GM21367 (cell line): ENCODE data around the gene NT5C.

Experiments used
- ATAC-seq: cut with Tn5 transposase; IDR thresholded peaks from one replicate; pipeline ENCODE4 v1.9.1; 2021; ENCODE audit not compliant: unreplicated experiment

Gene NT5C

GRCh38 chr17:75124041-75124818, 7.3 kb downstream of the NT5C start:
- ATAC-seq: no peak

GRCh38 chr17:75118307-75118706, 13.2 kb downstream of the NT5C start:
- ATAC-seq: no peak

DNA sequence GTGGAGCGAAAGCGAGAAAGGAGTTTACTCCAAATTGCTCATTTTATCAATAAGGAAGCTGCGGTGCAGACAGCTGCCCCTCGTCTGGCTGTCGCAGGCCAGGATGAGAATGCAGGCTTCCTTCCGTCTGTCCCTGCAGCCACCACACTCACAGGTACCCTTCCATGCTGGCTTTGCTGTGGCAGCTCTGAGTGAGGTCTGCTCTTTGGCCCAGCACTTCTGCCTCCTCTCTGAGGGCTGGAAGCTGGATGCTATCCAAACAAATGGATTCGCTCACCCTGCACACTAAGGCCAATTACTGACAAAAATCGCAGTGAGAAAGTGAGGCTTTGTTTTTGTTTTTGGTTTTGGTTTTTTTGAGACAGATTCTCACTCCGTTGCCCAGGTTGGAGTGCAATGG, 14.8 kb downstream of the NT5C start:
- no peak for ATAC-seq

GRCh38 chr17:75115555-75115954, 16.0 kb downstream of the NT5C start:
- ATAC-seq: no peak

DNA sequence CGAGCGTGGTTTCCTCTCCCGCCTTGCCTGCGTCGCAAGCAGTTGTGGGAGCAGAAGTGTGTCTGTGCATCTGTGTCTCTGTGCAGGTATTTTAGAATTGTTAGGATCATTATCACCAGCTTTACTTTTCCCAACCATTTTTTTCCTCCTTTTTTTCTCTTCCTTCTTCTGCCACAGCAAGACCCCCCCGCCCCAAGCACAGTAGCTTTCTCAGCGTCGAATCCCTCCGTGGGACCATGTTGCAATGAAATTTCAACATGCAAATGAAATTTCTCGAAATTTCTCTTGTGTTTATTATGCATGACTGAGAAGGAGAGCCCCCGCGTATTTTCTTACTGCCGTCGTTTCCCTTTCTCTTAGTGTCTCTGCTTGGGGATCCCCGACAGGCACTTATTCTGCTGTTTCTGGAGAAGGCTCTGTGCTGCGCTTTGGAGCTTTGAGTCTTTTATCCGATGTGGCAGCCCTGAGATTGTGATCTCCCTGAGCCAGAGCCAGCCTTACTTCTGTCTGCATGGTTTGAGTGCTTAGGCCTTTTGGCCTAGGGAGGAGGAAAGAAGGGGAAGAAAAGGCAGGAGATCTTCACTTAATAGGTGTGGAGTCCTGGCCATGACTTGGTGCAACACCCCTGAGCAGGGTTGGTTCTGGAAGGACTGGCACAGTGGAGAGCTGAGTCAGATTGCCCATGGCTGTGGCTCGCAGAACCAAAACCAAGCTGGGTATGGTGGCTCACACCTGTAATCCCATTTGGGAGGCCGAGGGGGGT, 16.8 kb downstream of the NT5C start:
- ATAC-seq: no peak

DNA sequence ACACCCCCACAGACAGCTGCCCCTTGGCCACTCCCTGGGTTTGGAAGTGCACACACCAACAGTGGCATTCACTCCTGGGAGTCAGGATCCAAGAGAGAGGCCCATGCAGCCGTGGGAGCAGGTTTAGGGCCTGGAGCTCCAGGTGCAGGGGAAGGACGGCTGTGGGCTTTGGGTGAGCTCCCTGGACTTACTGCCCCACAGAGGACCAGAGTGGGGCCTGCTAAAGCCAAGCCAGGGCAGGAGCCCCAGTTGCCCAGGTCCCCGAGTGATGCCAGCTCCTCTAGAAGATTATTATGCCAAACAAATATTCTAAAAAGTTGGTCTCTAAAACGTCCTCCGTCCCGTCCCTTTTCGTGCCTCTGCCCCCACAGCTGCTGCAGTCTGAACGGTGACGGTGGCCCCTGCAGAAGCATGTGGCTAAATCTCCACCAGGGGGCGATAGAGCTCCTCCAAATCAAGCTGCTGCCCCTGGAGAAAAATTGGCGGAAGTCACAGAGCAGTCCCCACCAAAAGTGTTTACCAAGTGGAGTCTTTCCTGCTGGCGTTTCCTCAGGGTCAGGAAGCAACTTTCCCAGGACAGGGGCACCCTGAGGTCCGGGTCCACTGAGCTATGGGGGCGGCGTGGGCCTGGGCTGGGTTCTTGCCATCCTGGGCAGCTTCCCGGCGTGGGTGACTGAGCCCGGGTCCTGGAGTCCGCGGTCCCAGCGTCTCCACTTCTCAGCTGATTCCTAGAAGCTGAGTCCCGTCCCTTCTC, 17.6 kb downstream of the NT5C start:
- no peak for ATAC-seq

DNA sequence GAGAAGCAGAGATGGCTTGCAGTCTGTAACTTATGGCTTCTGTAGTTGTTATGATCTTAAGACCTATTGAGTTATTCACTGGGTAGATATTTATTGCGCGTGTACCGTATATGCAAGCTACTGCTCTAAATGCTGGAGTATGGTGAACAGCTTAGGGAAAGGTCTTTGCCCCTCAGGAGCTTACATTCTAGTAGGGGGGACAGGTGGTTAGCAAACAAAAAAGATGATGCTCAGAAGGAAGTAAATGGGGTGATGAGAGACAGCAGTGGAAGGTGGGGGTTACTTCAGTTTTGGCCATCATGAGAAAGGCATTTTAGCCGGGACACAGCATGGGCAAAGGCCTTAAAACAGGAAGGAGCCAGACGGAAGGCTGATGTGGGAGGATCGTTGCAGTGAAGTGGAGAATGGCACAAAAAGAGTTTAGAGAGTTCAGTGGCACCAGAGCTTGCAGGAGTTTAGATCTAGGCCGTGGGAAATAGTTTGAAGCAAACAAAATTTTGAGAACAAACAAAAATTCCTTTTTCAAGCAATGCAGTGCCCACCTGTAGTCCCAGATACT, 19.7 kb downstream of the NT5C start:
- ATAC-seq: no peak

DNA sequence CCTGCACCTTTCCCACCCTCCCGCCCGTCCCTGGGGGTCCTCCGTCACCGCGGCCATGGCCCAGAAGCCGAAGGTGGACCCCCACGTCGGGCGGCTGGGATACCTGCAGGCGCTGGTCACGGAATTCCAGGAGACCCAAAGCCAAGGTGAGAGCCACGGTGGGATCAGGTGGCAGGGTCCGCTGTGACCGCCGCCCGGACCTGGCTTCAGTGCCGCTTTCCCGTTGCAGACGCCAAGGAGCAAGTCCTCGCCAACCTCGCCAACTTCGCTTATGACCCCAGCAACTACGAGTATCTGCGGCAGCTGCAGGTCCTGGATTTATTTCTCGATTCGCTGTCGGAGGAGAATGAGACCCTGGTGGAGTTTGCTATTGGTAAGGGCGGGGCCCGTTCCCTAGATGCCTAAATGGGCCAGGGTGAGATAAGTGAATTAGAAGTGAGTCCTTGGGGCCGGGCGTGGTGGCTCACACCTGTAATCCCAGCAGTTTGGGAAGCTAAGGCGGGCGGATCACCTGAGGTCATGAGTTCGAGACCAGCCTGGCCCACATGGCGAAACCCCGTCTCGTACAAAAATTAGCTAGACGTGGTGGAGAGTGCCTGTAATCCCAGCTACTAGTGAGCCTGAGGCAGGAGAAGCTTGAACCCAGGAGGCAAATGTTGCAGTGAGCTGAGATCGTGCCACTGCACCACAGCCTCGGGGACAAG, 21.2 kb downstream of the NT5C start:
- no peak for ATAC-seq

DNA sequence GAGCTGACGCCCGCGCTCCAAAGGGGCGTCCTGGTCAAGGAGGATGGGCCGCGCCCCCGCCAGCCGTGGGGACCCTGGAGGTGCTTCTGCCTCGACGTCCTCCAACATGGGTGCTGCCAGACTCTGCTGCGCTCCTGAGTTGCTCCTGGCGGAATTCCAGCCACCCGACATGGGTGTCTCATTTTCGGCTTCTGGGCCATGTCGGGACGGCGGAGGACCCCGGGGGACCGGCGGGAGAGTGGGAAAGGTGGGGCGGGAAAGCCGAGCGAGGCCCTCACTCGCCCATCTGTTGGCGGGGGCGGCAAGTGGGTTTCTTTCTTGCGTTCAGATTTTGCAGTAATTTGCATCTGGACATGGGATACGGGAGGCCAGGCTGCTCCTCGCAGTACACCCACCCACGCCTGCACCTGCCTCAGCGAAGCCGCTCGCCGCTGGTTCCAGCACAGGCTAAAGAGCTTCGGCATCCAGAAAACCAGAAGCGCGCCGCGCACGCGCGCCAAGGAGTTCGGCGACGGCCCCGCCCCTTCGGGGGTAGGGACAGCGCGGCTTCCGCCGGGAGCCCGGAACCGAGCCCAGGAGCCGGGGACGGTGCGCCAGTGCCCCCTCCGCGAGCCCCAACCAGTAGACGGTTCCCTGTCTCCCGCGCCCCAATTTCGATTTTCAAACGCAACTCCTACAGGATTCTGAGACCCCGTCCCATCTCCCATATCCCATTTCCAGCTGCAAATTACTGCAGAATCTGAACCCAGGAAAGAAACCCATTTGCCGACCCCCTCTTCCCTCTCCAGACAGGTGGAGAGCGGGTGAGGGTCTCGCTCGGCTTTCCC, 21.9 kb downstream of the NT5C start, which contains the start of gene ARMC7:
Gene ARMC7, plus strand, starts transcription at position 563 of the 827 bp plus-strand sequence. CDS start 320 bp downstream, outside the sequence.
- ATAC-seq: peak; percentile 45

- no peak for ATAC-seq
Observed at GRCh38 chr17:75109046-75109406, 22.5 kb downstream of the NT5C start.

DNA sequence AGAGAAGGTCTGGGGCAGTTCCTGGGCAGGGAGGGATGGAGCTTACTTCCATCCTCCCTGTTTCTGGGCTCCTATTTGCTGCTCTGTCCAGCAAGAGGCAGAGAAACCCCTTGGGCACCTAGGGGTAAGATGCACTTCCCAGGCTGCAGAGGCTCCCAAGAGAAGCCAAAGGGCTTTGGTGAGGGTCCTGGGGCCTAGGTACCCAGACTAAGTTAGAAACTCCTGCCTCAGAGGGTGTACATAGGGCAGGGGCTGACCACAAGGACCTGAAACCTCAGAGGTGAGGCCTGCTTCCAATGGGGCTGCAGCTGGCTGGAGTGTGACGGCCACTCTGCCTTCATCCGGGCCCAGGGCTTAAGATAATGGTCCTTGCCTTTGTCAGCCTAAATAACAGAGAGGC, 23.3 kb downstream of the NT5C start:
- ATAC-seq: no peak

- no peak for ATAC-seq
Observed at GRCh38 chr17:75105126-75106080, 26.1 kb downstream of the NT5C start.

GRCh38 chr17:75103601-75104554, 27.7 kb downstream of the NT5C start:
- no peak for ATAC-seq

DNA sequence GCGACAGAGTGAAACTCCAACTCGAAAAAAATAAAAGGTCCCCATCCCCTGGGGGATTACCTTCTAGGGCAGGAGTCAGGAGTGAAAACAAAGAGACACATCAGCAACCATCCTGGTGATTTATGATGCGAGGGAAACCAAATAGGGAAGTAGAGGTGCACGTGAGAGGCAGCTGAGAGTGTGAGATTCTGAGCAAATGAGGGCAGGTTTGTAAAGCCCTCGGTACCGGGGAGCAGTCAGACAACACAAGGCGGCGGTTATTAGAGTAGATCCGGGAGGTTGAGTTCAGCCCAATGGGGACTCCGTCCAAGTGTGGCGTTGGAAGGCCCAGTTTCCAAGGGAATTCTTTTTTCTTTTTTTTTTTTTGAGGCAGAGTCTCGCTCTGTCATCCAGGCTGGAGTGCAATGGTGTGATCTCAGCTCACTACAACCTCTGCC, 29.1 kb downstream of the NT5C start:
- ATAC-seq: no peak

DNA sequence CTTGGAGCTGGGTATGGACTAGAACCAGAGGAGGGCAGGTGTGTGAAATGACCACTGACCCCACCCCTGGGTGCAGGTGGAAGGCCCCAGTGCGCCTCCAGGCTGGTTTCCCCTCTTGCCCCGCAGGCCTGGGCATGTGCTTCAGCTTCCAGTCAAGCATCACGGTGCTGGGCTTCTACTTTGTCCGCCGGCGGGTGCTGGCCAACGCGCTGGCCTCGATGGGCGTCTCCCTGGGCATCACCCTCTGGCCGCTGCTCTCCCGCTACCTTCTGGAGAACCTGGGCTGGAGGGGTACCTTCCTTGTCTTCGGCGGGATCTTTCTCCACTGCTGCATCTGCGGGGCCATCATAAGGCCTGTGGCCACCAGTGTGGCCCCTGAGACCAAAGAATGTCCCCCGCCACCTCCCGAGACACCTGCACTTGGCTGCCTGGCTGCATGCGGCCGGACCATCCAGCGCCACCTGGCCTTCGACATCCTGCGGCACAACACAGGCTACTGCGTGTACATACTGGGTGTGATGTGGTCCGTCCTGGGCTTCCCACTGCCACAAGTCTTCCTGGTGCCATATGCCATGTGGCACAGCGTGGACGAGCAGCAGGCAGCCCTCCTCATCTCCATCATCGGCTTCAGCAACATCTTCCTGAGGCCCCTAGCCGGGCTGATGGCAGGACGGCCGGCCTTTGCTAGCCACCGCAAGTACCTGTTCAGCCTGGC, 31.5 kb downstream of the NT5C start:
- no peak for ATAC-seq

GRCh38 chr17:75098861-75099260, 32.7 kb downstream of the NT5C start:
- no peak for ATAC-seq

GRCh38 chr17:75097865-75098264, 33.7 kb downstream of the NT5C start:
- no peak for ATAC-seq
